Measurements from ENCODE around the gene PKIB.

GRCh38 chr6:122766256-122766655, 156.1 kb downstream of the PKIB start:
- TF ChIP-seq POLR2AphosphoS5 (IDR thresholded peaks at IDR 0.05) (no peak), CTCF (IDR thresholded peaks at IDR 0.05) (no peak), POLR2A (IDR thresholded peaks at IDR 0.05; ENCODE audit: low read depth) (no peak), EP300 (IDR thresholded peaks at IDR 0.05) (no peak)

All from esophagus muscularis mucosa (tissue), 4 donors.